ENCODE data around the gene TMEM100. TPM values are rescaled to one million over a fixed set of nuclear protein-coding genes. Genes with fewer than 3 reads are reported as not detected.

Gene TMEM100
- total and polyA plus RNA-seq, 2 donors (not counting 3 experiments of a cell fraction or from before 2014, with no cell fraction given): not detected

DNA sequence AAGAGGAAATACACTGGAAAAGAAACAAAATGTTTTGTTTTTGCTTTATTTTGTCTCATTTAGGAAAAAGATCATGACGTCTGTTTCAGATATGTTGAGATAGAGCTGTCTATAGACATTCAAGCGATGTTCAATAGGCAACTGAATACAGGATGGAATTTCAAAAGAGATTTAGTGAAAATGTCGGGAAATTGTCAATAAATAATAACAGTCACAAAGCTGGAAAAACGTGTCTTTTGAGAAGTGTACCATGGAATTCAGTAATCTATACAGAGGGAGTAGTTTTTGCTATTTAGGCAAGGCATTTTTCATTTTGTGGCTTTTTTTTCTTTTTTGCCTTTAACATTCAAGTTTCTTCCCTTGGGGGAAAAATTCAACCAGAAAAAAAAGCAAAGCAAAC is 33.0 kb downstream of the TMEM100 start:
- DNase-seq (ENCODE audit: low read depth, low spot score) (no peak), FAIRE-seq (no peak)
- H3K9me1 ChIP-seq (replicated peaks; ENCODE audit: control insufficient read depth, extremely low read depth, insufficient read depth, low read length): no peaks in the 10 kb centered on the region
- peaks cover 2 to 6% of the 10 kb centered on the region in 2 experiments for H3K27me3 ChIP-seq (ENCODE audit: control insufficient read depth in 2 of 2, insufficient read depth in 2 of 2, low read length in 2 of 2)
- intact Hi-C loops (cut with micrococcal nuclease) (no loop called here), dilution Hi-C loops (cut with MboI; ENCODE audit: extremely low pct_ligation_motif_present, low sequenced_read_pairs) (no loop called here)
- POLR2A ChIA-PET: no interaction called here
- CTCF ChIA-PET: interaction anchor here (1.5 kb wide), 2 partner anchors 21 to 88 kb away, joined by 3 read pairs; no protein-coding TSS in a partner anchor
- no peaks in the 10 kb centered on the region for H3K36me3 ChIP-seq (ENCODE audit: control insufficient read depth in 2 of 2, extremely low read depth in 1 of 2, insufficient read depth in 2 of 2, low read length in 2 of 2)
- no peaks in the 10 kb centered on the region for H3K4me1 ChIP-seq (ENCODE audit: control insufficient read depth, extremely low read depth, insufficient read depth, low read length)
- H3K4me3 ChIP-seq (replicated peaks in 1 of 3; ENCODE audit: insufficient read depth in 1 of 3, low read depth in 1 of 3, low read length in 3 of 3): no peak overlapping the region
- H3K79me2 ChIP-seq (ENCODE audit: control insufficient read depth, insufficient read depth, low read length): no peaks in the 10 kb centered on the region
- H3K4me2 ChIP-seq (ENCODE audit: insufficient read depth, low read length): no peak overlapping the region
- no peaks in the 10 kb centered on the region for H4K20me1 ChIP-seq (replicated peaks; ENCODE audit: control insufficient read depth, extremely low read depth, insufficient read depth, low read length)
- no peaks in the 10 kb centered on the region for H3K9me3 ChIP-seq (replicated peaks; ENCODE audit: control insufficient read depth, insufficient read depth, low read length)
- no peak overlapping the region for H3K9ac ChIP-seq (replicated peaks; ENCODE audit: extremely low read depth, insufficient read depth, low read length)
- no TSS peak for BruUV-seq (replicated peaks)
- no peak overlapping the region for H3K27ac ChIP-seq (ENCODE audit: insufficient read depth, low read depth, low read length)
- no peak overlapping the region for H2AFZ ChIP-seq (ENCODE audit: low read depth, low read length)
- TF ChIP-seq, protein P1, sequence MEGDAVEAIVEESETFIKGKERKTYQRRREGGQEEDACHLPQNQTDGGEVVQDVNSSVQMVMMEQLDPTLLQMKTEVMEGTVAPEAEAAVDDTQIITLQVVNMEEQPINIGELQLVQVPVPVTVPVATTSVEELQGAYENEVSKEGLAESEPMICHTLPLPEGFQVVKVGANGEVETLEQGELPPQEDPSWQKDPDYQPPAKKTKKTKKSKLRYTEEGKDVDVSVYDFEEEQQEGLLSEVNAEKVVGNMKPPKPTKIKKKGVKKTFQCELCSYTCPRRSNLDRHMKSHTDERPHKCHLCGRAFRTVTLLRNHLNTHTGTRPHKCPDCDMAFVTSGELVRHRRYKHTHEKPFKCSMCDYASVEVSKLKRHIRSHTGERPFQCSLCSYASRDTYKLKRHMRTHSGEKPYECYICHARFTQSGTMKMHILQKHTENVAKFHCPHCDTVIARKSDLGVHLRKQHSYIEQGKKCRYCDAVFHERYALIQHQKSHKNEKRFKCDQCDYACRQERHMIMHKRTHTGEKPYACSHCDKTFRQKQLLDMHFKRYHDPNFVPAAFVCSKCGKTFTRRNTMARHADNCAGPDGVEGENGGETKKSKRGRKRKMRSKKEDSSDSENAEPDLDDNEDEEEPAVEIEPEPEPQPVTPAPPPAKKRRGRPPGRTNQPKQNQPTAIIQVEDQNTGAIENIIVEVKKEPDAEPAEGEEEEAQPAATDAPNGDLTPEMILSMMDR (IDR thresholded peaks at IDR 0.05; ENCODE audit: extremely low read depth in 1 of 2, insufficient read depth in 1 of 2, low read depth in 1 of 2, low read length in 2 of 2): no peak
- TF ChIP-seq JUN (IDR thresholded peaks at IDR 0.05; ENCODE audit: borderline replicate concordance, insufficient read depth, insufficient read length, low read depth): no peak

DNA sequence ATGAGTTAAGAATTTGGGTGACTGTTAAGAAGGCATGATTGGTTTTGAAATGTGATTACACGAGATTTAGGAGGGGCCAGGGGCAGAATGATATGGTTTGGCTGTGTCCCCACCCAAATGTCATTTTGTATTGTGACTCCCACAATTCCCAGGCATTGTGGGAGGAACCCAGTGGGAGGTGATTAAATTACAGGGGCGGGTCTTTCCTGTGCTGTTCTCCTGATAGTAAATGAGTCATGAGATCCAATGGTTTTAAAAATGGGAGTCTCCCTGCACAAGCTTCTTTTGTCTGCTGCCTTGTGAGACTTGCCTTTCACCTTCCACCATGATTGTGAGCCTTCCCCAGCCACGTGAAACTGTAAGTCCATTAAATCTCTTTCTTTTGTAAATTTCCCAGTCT is 34.6 kb downstream of the TMEM100 start:
- H3K27ac ChIP-seq (ENCODE audit: insufficient read depth, low read depth, low read length): no peak overlapping the region
- dilution Hi-C loops (cut with MboI; ENCODE audit: extremely low pct_ligation_motif_present, low sequenced_read_pairs): no loop called here
- no peaks in the 10 kb centered on the region for H3K79me2 ChIP-seq (ENCODE audit: control insufficient read depth, insufficient read depth, low read length)
- intact Hi-C loops (cut with micrococcal nuclease): no loop called here
- CTCF ChIA-PET: no interaction called here
- no peaks in the 10 kb centered on the region for H3K9me3 ChIP-seq (replicated peaks; ENCODE audit: control insufficient read depth, insufficient read depth, low read length)
- H4K20me1 ChIP-seq (replicated peaks; ENCODE audit: control insufficient read depth, extremely low read depth, insufficient read depth, low read length): no peaks in the 10 kb centered on the region
- no peak overlapping the region for H3K9ac ChIP-seq (replicated peaks; ENCODE audit: extremely low read depth, insufficient read depth, low read length)
- no peak for FAIRE-seq
- POLR2A ChIA-PET: no interaction called here
- H3K4me3 ChIP-seq (replicated peaks in 1 of 3; ENCODE audit: insufficient read depth in 1 of 3, low read depth in 1 of 3, low read length in 3 of 3): no peak overlapping the region
- no peaks in the 10 kb centered on the region for H3K4me1 ChIP-seq (ENCODE audit: control insufficient read depth, extremely low read depth, insufficient read depth, low read length)
- BruUV-seq (replicated peaks): no TSS peak
- no peak for TF ChIP-seq POLR2A (IDR thresholded peaks at IDR 0.05; ENCODE audit: low read depth, low read length)
- TF ChIP-seq, protein P1 (IDR thresholded peaks at IDR 0.05; ENCODE audit: extremely low read depth in 1 of 2, insufficient read depth in 1 of 2, low read depth in 1 of 2, low read length in 2 of 2): no peak
- no peak for TF ChIP-seq MYC (IDR thresholded peaks at IDR 0.05; ENCODE audit: low read depth, low read length)
- TF ChIP-seq POLR2AphosphoS5 (IDR thresholded peaks at IDR 0.05; ENCODE audit: insufficient read depth, low read depth, low read length): no peak
- TF ChIP-seq, protein P2, sequence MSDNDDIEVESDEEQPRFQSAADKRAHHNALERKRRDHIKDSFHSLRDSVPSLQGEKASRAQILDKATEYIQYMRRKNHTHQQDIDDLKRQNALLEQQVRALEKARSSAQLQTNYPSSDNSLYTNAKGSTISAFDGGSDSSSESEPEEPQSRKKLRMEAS (IDR thresholded peaks at IDR 0.05; ENCODE audit: insufficient read depth, insufficient read length): no peak
- TF ChIP-seq GATA2 (IDR thresholded peaks at IDR 0.05; ENCODE audit: insufficient read depth, insufficient read length, low read depth, low read length): no peak
- no peak for TF ChIP-seq FOS (IDR thresholded peaks at IDR 0.05; ENCODE audit: borderline replicate concordance, insufficient read depth, low read length)
- TF ChIP-seq JUN (IDR thresholded peaks at IDR 0.05; ENCODE audit: borderline replicate concordance, insufficient read depth, insufficient read length, low read depth): no peak
- H2AFZ ChIP-seq (ENCODE audit: low read depth, low read length): no peak overlapping the region
- H3K27me3 ChIP-seq (ENCODE audit: control insufficient read depth in 2 of 2, insufficient read depth in 2 of 2, low read length in 2 of 2): peaks cover 2 to 8% of the 10 kb centered on the region in 2 experiments
- DNase-seq (ENCODE audit: low read depth, low spot score): no peak
- H3K4me2 ChIP-seq (ENCODE audit: insufficient read depth, low read length): no peak overlapping the region
- H3K36me3 ChIP-seq (ENCODE audit: control insufficient read depth in 2 of 2, extremely low read depth in 1 of 2, insufficient read depth in 2 of 2, low read length in 2 of 2): no peaks in the 10 kb centered on the region
- H3K9me1 ChIP-seq (replicated peaks; ENCODE audit: control insufficient read depth, extremely low read depth, insufficient read depth, low read length): no peaks in the 10 kb centered on the region

Measured in endothelial cell of umbilical vein (primary cell).